H1 (cell line): ENCODE data around the gene JAM2. TPM values are rescaled to one million over a fixed set of nuclear protein-coding genes. Genes with fewer than 3 reads are reported as not detected.
A peak's percentile ranks its signal among the peaks of the same experiment; 100 is the strongest.

ENCODE experiments used
- ASH2L ChIP-seq: fragments of 200-600, 300-600 bp; sonication (generic); IDR thresholded peaks from one replicate; pipeline ENCODE4 v1.7.1; 2017; ENCODE audit warnings: low read length
- ATF2 ChIP-seq: IDR thresholded peaks from 2 replicates; pipeline ENCODE4 v1.6.1; 2012; ENCODE audit warnings: low read length, inconsistent platforms
- ATF3 ChIP-seq: IDR thresholded peaks from 2 replicates; pipeline ENCODE4 v1.6.1; 2011; ENCODE audit warnings: low read depth, mild to moderate bottlenecking, low read length; ENCODE audit not compliant: insufficient read depth
- CBX5 ChIP-seq: fragments of 300-800, 300-1000 bp; sonication (generic); IDR thresholded peaks from 2 replicates; pipeline ENCODE4 v1.7.1; 2016; ENCODE audit warnings: antibody characterized with exemption, low read length, low read depth
- CBX8 ChIP-seq: fragments of 300-800, 300-1000 bp; sonication (generic); IDR thresholded peaks from 2 replicates; pipeline ENCODE4 v1.7.1; 2016; ENCODE audit warnings: low read depth, low read length, borderline replicate concordance
- CREB1 ChIP-seq: IDR thresholded peaks from 2 replicates; pipeline ENCODE4 v1.6.1; 2012; ENCODE audit warnings: inconsistent platforms
- FOSL1 ChIP-seq: IDR thresholded peaks from 2 replicates; pipeline ENCODE4 v1.6.1; 2011; ENCODE audit warnings: mild to moderate bottlenecking, low read depth, low read length, moderate library complexity; ENCODE audit not compliant: insufficient read depth
- HDAC6 ChIP-seq: IDR thresholded peaks from one replicate; pipeline ENCODE4 v1.7.1; 2012; ENCODE audit warnings: low read depth, mild to moderate bottlenecking, inconsistent platforms, low read length, moderate library complexity
- KDM1A ChIP-seq: fragments of 200-600, 300-600 bp; sonication (generic); IDR thresholded peaks from 2 replicates; pipeline ENCODE4 v1.7.1; 2016; ENCODE audit warnings: mild to moderate bottlenecking, low read length, borderline replicate concordance
- KDM5A ChIP-seq: fragments of 200-600 bp; IDR thresholded peaks from 2 replicates; pipeline ENCODE4 v1.7.1; 2012; ENCODE audit warnings: mild to moderate bottlenecking, low read length, inconsistent platforms, mixed read lengths
- MAFK ChIP-seq: IDR thresholded peaks from 2 replicates; pipeline ENCODE4 v1.6.1; 2012; ENCODE audit warnings: low read depth, mild to moderate bottlenecking, improper control_type of control experiment, low read length
- NANOG ChIP-seq: IDR thresholded peaks from 2 replicates; pipeline ENCODE4 v1.6.1; 2011; ENCODE audit warnings: low read length, low read depth, mild to moderate bottlenecking, inconsistent platforms; ENCODE audit not compliant: insufficient read depth, poor library complexity, severe bottlenecking
- POLR2AphosphoS5 ChIP-seq: IDR thresholded peaks from 2 replicates; pipeline ENCODE4 v1.6.1; 2011; ENCODE audit warnings: low read depth, low read length
- RBBP5 ChIP-seq: IDR thresholded peaks from 2 replicates; pipeline ENCODE4 v1.7.1; 2012; ENCODE audit warnings: low read depth, mild to moderate bottlenecking, inconsistent platforms, low read length, moderate library complexity, borderline replicate concordance
- RFX5 ChIP-seq: IDR thresholded peaks from 2 replicates; pipeline ENCODE4 v1.6.1; 2011; ENCODE audit warnings: low read depth, low read length, improper control_type of control experiment, borderline replicate concordance
- RXRA ChIP-seq: IDR thresholded peaks from 2 replicates; pipeline ENCODE4 v1.6.1; 2011; ENCODE audit warnings: low read depth, mild to moderate bottlenecking, low read length, moderate library complexity; ENCODE audit not compliant: insufficient read depth
- SIN3A ChIP-seq, 2 experiments: IDR thresholded peaks in 1 of 2; conservative IDR thresholded peaks in 1 of 2; 2 replicates each; pipeline ENCODE4 v1.6.1; 2011 to 2012; ENCODE audit warnings: low read length in 2 of 2, improper control_type of control experiment in 1 of 2, low read depth in 1 of 2, mild to moderate bottlenecking in 1 of 2
- SIX5 ChIP-seq: IDR thresholded peaks from 2 replicates; pipeline ENCODE4 v1.6.1; 2011; ENCODE audit warnings: mild to moderate bottlenecking, low read depth, low read length
- SRF ChIP-seq: IDR thresholded peaks from 2 replicates; pipeline ENCODE4 v1.6.1; 2011; ENCODE audit warnings: mild to moderate bottlenecking, low read depth, low read length, moderate library complexity
- TAF7 ChIP-seq: optimal IDR thresholded peaks from 2 replicates; pipeline ENCODE3; 2011; ENCODE audit warnings: low read depth, mild to moderate bottlenecking, inconsistent platforms, low read length, moderate library complexity, borderline replicate concordance
- TBP ChIP-seq: IDR thresholded peaks from 2 replicates; pipeline ENCODE4 v1.6.1; 2011; ENCODE audit warnings: low read depth, low read length, improper control_type of control experiment
- polyA plus RNA-seq, 7 experiments: library from polyadenylated mRNA; depleted of rRNA in 3 of 7; stranded (reverse) in 5 of 7; unstranded in 2 of 7; fragments of >200 nt in 5 of 7; fragments of 200-250 nt in 2 of 7; gene quantifications; 1 replicate in 5 of 7; 2 replicates in 1 of 7; 4 replicates in 1 of 7; pipeline versions ENCODE4 v1.2.1 to v1.2.3, GENCODE V29; 2011 to 2013; ENCODE audit warnings: missing spikeins in 2 of 7, mixed read lengths in 2 of 7
- total RNA-seq: library from RNA; stranded (reverse); fragmentation: NEBNext Ultra II Directional; extraction: Animal tissue kit (Norgen Biotek cat#: 25700); gene quantifications from 2 replicates; pipeline ENCODE4 v1.2.1, GENCODE V29; 2021

The JAM2 gene
- total and polyA plus RNA-seq, 2 of the 8 experiments (the other 6 are each of a cell fraction or from before 2014, with no cell fraction given), result 4.9 to 9.5 TPM

GRCh38 chr21:25607151-25608043 is 31.7 kb upstream of the JAM2 start, which contains the start of gene MRPL39 (continued):
- TF ChIP-seq CBX8, result no peak
- no peak for TF ChIP-seq HDAC6
- TF ChIP-seq SRF, result peak; percentile 65
- TF ChIP-seq TAF7, result peak; percentile 98
- TF ChIP-seq MAFK, result no peak; the same call in 1 of the 2 replicates
- TF ChIP-seq ASH2L, result peak; percentile 89
- peak; percentile 96 for TF ChIP-seq KDM5A
- TF ChIP-seq RXRA, result no peak
- peak; percentile 80 for TF ChIP-seq CREB1
- TF ChIP-seq ATF3, result 0 out of 2 replicates have a peak, but pooled peaks have one; percentile 5
- peak; percentile 97 for TF ChIP-seq POLR2AphosphoS5
- TF ChIP-seq KDM1A, result peak; percentile 52; the same call in 1 of the 2 replicates
- TF ChIP-seq RFX5, result no peak
- no peak for TF ChIP-seq CBX5
- peak; percentile 86 for TF ChIP-seq RBBP5
- no peak; the same call in 1 of the 2 replicates for TF ChIP-seq SIX5
- peak; percentile 24 to 91; a peak in 2 of 4 replicates for TF ChIP-seq SIN3A (conservative IDR thresholded peaks at IDR 0.05 in 1 of 2, IDR thresholded peaks at IDR 0.05 in 1 of 2; ENCODE audit: low read depth in 1 of 2, low read length in 2 of 2)
- no peak for TF ChIP-seq NANOG
- TF ChIP-seq ATF2, result no peak
- no peak for TF ChIP-seq FOSL1
- peak; percentile 97 for TF ChIP-seq TBP
